ENCODE results near the gene EXOSC5. TPM values are rescaled to one million over a fixed set of nuclear protein-coding genes. Genes with fewer than 3 reads are reported as not detected.
"Not testable (repeated sequence)": the region's sequence is repeated elsewhere in the genome, so short reads cannot be mapped to it uniquely, and the experiment has no call there.

The EXOSC5 gene
- total RNA-seq, 2 donors from 2014 or later, result 15.7 to 23.6 TPM

DNA sequence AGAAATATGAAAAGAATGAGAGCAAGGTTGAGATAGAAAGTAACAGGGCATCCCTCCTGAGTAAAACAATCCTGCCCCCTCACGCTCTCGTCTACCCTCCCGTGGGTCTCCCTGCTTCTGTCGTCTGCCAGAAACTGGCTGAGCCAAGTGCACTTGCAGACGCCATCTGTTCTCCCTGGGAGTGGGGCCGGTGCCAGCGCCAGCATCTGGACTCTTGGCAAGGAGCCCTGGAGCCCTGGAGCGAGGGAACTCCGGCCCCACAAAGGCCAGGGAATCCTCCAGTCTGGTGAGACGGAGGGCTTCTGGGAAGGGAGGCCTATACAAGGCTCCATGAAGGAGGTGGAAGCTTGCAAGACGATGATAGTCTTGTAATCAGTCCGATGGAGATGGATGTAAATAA lies 23.2 kb downstream of the EXOSC5 start:
- Mint-ChIP-seq H3K4me3 (no peak overlapping the region), H3K9me3 (no peaks in the 10 kb centered on the region), H3K27me3 (ENCODE audit: insufficient read depth) (peaks cover 5% of the 10 kb centered on the region), H3K27ac (no peak overlapping the region), H3K4me1 (peaks cover 10% of the 10 kb centered on the region), H3K36me3 (ENCODE audit: low read depth) (peaks cover 10% of the 10 kb centered on the region)
- Histone ChIP-seq H3K27me3 (ENCODE audit: control insufficient read depth, insufficient read depth, low read length, poor library complexity, severe bottlenecking) (no peaks in the 10 kb centered on the region), H3K4me3 (ENCODE audit: low read length) (no peak overlapping the region), H3K9ac (ENCODE audit: extremely low read depth, low read length, poor library complexity, severe bottlenecking) (no peak overlapping the region), H3K9me3 (ENCODE audit: control insufficient read depth, low read length) (no peaks in the 10 kb centered on the region), H3K27ac (ENCODE audit: low read depth, low read length) (no peak overlapping the region), H3K36me3 (ENCODE audit: control insufficient read depth, insufficient read depth, low read length) (no peaks in the 10 kb centered on the region), H3K4me1 (ENCODE audit: control insufficient read depth, insufficient read depth, low read length) (no peaks in the 10 kb centered on the region)
- 93 to 100% methylated on average over 9 to 10 of the region's 12 CpGs for WGBS, 2 experiments (ENCODE audit: insufficient coverage in 1 of 2, insufficient read length in 1 of 2)
- TF ChIP-seq, protein P1, sequence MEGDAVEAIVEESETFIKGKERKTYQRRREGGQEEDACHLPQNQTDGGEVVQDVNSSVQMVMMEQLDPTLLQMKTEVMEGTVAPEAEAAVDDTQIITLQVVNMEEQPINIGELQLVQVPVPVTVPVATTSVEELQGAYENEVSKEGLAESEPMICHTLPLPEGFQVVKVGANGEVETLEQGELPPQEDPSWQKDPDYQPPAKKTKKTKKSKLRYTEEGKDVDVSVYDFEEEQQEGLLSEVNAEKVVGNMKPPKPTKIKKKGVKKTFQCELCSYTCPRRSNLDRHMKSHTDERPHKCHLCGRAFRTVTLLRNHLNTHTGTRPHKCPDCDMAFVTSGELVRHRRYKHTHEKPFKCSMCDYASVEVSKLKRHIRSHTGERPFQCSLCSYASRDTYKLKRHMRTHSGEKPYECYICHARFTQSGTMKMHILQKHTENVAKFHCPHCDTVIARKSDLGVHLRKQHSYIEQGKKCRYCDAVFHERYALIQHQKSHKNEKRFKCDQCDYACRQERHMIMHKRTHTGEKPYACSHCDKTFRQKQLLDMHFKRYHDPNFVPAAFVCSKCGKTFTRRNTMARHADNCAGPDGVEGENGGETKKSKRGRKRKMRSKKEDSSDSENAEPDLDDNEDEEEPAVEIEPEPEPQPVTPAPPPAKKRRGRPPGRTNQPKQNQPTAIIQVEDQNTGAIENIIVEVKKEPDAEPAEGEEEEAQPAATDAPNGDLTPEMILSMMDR (conservative IDR thresholded peaks at IDR 0.05), result no peak
- no peak for DNase-seq

DNA sequence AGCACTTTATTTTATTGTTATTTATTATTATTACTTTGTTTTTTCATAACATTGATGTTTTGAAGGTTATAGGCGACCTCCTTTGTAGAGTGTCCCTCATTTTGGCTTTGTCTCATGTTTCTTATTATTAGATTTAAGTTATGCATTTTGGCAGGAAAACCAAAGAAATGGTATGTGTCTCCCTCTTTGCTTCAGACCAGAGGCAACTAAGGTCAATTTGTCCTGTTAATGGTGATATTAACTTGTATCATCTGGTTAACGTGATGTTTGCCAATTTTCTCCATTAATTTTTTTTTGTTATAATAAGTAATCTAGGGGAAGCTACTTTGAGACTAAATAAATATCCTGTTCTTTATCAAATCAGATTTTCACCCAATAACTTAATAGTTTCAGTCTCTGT lies 24.7 kb downstream of the EXOSC5 start:
- H3K27me3 Mint-ChIP-seq (ENCODE audit: insufficient read depth), result peaks cover 5% of the 10 kb centered on the region
- DNase-seq, result no peak
- TF ChIP-seq, protein P1 (conservative IDR thresholded peaks at IDR 0.05), result no peak
- H3K27me3 ChIP-seq (ENCODE audit: control insufficient read depth, insufficient read depth, low read length, poor library complexity, severe bottlenecking), result no peaks in the 10 kb centered on the region
- no peaks in the 10 kb centered on the region for H3K36me3 ChIP-seq (ENCODE audit: control insufficient read depth, insufficient read depth, low read length)
- H3K9me3 Mint-ChIP-seq, result no peaks in the 10 kb centered on the region
- H3K4me1 Mint-ChIP-seq, result peaks cover 10% of the 10 kb centered on the region
- WGBS, 2 experiments (ENCODE audit: insufficient coverage in 1 of 2, insufficient read length in 1 of 2), result 80% methylated on average over 2 of the region's 2 CpGs; no CpG with 5 or more reads in 1 of the 2 experiments
- H3K36me3 Mint-ChIP-seq (ENCODE audit: low read depth), result peaks cover 10% of the 10 kb centered on the region
- no peak overlapping the region for H3K27ac Mint-ChIP-seq
- H3K4me1 ChIP-seq (ENCODE audit: control insufficient read depth, insufficient read depth, low read length), result no peaks in the 10 kb centered on the region
- no peaks in the 10 kb centered on the region for H3K9me3 ChIP-seq (ENCODE audit: control insufficient read depth, low read length)
- no peak overlapping the region for H3K9ac ChIP-seq (ENCODE audit: extremely low read depth, low read length, poor library complexity, severe bottlenecking)
- no peak overlapping the region for H3K4me3 Mint-ChIP-seq
- no peak overlapping the region for H3K4me3 ChIP-seq (ENCODE audit: low read length)
- H3K27ac ChIP-seq (ENCODE audit: low read depth, low read length), result no peak overlapping the region

DNA sequence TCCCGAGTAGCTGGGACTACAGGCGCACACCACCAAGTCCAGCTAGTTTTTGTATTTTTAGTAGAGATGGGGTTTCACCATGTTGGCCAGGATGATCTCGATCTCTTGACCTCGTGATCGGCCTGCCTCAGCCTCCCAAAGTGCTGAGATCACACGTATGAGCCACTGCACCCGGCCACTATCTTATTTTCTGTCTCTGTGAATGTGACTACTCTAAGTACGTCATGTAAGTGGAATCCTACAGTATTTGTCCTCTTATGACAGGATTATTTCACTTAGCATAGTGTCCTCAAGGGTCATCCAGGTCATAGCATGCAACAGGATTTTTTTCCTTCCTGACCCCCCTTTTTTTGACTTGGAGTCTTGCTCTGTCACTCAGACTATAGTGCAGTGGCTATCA lies 25.6 kb downstream of the EXOSC5 start:
- no peaks in the 10 kb centered on the region for H3K36me3 ChIP-seq (ENCODE audit: control insufficient read depth, insufficient read depth, low read length)
- no peak overlapping the region for H3K4me3 Mint-ChIP-seq
- TF ChIP-seq, protein P1 (conservative IDR thresholded peaks at IDR 0.05), result no peak
- no peaks in the 10 kb centered on the region for H3K9me3 ChIP-seq (ENCODE audit: control insufficient read depth, low read length)
- H3K27ac ChIP-seq (ENCODE audit: low read depth, low read length), result no peak overlapping the region
- H3K27ac Mint-ChIP-seq, result no peak overlapping the region
- no peaks in the 10 kb centered on the region for H3K9me3 Mint-ChIP-seq
- H3K27me3 ChIP-seq (ENCODE audit: control insufficient read depth, insufficient read depth, low read length, poor library complexity, severe bottlenecking), result no peaks in the 10 kb centered on the region
- H3K4me1 Mint-ChIP-seq, result peaks cover 4% of the 10 kb centered on the region
- H3K36me3 Mint-ChIP-seq (ENCODE audit: low read depth), result peaks cover 12% of the 10 kb centered on the region
- 91 to 98% methylated on average over 6 to 8 of the region's 8 CpGs for WGBS, 2 experiments (ENCODE audit: insufficient coverage in 1 of 2, insufficient read length in 1 of 2)
- H3K4me1 ChIP-seq (ENCODE audit: control insufficient read depth, insufficient read depth, low read length), result no peaks in the 10 kb centered on the region
- no peak for DNase-seq
- no peak overlapping the region for H3K9ac ChIP-seq (ENCODE audit: extremely low read depth, low read length, poor library complexity, severe bottlenecking)
- H3K4me3 ChIP-seq (ENCODE audit: low read length), result no peak overlapping the region
- no peaks in the 10 kb centered on the region for H3K27me3 Mint-ChIP-seq (ENCODE audit: insufficient read depth)

DNA sequence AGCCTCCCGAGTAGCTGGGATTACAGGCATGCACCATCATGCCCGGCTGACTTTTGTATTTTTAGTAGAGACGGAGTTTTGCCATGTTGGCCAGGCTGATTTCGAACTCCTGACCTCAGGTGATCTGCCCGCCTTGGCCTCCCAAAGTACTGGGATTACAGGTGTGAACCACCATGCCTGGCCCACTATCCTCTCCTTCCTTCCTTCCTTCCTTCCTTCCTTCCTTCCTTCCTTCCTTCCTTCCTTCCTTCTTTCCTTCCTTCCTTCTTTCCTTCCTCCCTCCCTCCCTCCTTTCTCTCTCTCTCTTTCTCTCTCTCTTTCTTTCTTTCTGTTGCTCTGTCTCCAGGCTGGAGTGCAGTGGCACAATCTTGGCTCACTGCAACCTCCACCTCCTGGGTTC lies 26.0 kb downstream of the EXOSC5 start:
- 97 to 100% methylated on average over 4 to 5 of the region's 5 CpGs for WGBS, 2 experiments (ENCODE audit: insufficient coverage in 1 of 2, insufficient read length in 1 of 2)
- not testable (repeated sequence) for H3K27ac Mint-ChIP-seq; H3K4me1 Mint-ChIP-seq; H3K27ac ChIP-seq (ENCODE audit: low read depth, low read length); H3K9ac ChIP-seq (ENCODE audit: extremely low read depth, low read length, poor library complexity, severe bottlenecking); H3K9me3 Mint-ChIP-seq; H3K36me3 ChIP-seq (ENCODE audit: control insufficient read depth, insufficient read depth, low read length); H3K4me3 Mint-ChIP-seq; DNase-seq; H3K9me3 ChIP-seq (ENCODE audit: control insufficient read depth, low read length); H3K4me3 ChIP-seq (ENCODE audit: low read length); H3K27me3 Mint-ChIP-seq (ENCODE audit: insufficient read depth); H3K4me1 ChIP-seq (ENCODE audit: control insufficient read depth, insufficient read depth, low read length); H3K27me3 ChIP-seq (ENCODE audit: control insufficient read depth, insufficient read depth, low read length, poor library complexity, severe bottlenecking)
- peaks cover 14% of the 10 kb centered on the region for H3K36me3 Mint-ChIP-seq (ENCODE audit: low read depth)
